Measurements from ENCODE around the gene ELMOD3.
A peak's percentile ranks its signal among the peaks of the same experiment; 100 is the strongest.

DNA sequence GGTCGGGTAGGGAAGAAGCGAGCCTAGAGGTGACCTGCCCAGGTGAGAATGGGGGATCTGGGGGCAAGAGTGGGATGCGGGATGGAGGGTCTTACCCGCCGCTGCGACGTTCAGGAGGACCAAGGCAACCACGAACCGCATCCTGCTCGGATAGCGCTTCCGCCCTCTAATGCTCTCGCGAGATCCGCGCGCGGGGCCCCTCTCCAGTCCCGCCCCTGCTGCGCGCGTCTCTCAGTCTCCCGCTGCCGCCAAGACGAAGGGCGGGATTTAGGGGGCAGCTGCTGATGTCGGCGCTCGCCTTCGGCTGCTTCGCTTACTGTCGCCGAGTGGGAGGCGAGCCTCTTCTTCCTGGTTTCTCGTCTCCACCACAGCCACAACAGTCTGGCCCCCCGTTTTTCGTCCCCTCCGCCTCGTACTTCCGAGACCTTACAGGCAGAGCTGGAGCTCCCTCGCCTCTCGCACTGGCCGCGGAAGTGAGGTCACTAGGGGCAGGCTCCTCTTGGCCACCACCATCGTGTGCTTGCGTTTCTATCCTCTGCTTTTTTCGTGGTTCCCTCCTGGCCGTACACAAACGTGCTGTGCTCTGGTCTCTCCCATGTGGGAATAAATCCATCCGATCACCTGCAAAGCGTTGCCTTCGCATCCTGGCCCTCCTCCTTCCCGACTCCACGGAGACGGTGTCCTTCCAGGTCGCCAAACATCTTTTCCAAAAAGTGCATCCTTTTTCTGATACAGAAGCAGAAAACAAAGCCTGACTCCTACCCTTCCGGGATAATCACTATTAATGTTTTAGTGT, 26.5 kb upstream of the ELMOD3 start, which contains the start of gene TGOLN2:
- TF ChIP-seq, protein P1, sequence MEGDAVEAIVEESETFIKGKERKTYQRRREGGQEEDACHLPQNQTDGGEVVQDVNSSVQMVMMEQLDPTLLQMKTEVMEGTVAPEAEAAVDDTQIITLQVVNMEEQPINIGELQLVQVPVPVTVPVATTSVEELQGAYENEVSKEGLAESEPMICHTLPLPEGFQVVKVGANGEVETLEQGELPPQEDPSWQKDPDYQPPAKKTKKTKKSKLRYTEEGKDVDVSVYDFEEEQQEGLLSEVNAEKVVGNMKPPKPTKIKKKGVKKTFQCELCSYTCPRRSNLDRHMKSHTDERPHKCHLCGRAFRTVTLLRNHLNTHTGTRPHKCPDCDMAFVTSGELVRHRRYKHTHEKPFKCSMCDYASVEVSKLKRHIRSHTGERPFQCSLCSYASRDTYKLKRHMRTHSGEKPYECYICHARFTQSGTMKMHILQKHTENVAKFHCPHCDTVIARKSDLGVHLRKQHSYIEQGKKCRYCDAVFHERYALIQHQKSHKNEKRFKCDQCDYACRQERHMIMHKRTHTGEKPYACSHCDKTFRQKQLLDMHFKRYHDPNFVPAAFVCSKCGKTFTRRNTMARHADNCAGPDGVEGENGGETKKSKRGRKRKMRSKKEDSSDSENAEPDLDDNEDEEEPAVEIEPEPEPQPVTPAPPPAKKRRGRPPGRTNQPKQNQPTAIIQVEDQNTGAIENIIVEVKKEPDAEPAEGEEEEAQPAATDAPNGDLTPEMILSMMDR (IDR thresholded peaks at IDR 0.05), result peak in 1 of 4 experiments; percentile 42
- TF ChIP-seq POLR2A (IDR thresholded peaks at IDR 0.05), result peak; percentile 97
- TF ChIP-seq POLR2AphosphoS5 (IDR thresholded peaks at IDR 0.05), result peak; percentile 91
